Stimulated activated CD4-positive, alpha-beta T cell treated with anti-CD3 and anti-CD28 coated beads, Interleukin-15, amount 100 ng/mL, for 48 hours (primary cell): Measurements from ENCODE around the gene SUPT20H.
A peak's percentile ranks its signal among the peaks of the same experiment; 100 is the strongest.

ENCODE experiments used
- DNase-seq, 2 donors: peaks; one replicate each; pipeline ENCODE4 v3.0.0-alpha.2; 2020; ENCODE audit warnings: low read depth in 2 of 2

Gene SUPT20H

GRCh38 chr13:37001921-37002250 lies 57.6 kb downstream of the SUPT20H start:
- DNase-seq, result no peak

GRCh38 chr13:36999054-36999714 lies 60.3 kb downstream of the SUPT20H start, which contains the start of gene ALG5:
TSS of gene ALG5 (minus strand) at chr13:36999340. CDS start at chr13:36999300, 40 bp downstream.
- peak; percentile 80 to 83 for DNase-seq

GRCh38 chr13:36998624-36999041 lies 60.9 kb downstream of the SUPT20H start:
- DNase-seq, result no peak

- DNase-seq, result no peak
Measured at GRCh38 chr13:36997716-36998427, 61.6 kb downstream of the SUPT20H start.

DNA sequence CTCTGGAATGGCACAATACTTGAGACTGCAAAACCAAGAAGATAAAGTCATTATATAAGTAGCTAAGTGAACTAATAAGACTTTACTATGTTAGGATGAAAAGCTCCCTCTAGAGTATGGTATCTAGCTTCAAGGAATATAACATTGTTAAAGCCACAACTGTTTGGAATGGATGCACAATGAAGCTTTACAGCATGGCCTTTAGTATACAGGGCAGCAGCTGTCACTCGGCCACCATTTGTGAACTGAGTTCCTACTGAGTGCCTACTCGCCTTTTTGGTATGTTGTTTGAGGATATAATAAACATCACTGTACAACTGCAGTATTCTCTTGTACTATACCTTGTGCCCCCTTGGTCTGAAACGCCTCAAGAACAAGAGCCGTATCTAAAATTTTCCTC lies 67.1 kb downstream of the SUPT20H start:
- no peak for DNase-seq

DNA sequence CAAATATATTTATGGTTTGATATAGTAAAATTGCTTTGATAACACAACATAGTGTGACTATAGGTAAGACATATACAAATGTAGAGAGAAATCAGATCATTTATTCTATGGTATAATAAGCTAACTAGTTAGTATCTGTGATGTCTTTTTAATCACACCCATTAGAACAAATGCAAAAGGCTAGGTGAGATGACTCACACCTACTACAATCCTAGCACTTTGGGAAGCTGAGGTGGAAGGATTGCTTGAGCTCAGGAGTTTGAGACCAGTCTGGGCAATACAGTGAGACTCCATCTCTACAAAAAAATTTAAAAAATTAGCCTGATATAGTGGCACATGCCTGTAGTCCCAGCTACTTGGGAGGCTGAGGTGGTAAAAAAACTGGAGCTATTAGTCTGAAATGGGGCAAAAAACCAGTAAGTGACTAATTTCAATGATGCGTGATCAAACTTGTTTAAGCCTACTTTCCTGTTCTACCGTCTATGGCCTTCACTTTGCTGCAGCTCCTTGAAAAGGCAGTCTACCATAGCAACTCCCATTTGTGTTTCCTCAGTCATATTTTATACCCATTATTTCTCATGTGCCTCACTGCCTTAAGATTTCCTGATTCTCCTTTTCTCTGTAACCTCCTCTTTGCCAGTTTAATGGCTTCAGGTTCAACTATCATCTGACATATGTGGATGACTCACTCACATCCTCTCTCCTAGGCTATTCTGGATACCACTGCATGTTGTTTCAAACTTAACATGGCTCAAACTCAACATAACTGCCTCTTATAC lies 72.8 kb downstream of the SUPT20H start:
- DNase-seq, result no peak

GRCh38 chr13:36981156-36981743 lies 78.2 kb downstream of the SUPT20H start:
- no peak for DNase-seq

DNA sequence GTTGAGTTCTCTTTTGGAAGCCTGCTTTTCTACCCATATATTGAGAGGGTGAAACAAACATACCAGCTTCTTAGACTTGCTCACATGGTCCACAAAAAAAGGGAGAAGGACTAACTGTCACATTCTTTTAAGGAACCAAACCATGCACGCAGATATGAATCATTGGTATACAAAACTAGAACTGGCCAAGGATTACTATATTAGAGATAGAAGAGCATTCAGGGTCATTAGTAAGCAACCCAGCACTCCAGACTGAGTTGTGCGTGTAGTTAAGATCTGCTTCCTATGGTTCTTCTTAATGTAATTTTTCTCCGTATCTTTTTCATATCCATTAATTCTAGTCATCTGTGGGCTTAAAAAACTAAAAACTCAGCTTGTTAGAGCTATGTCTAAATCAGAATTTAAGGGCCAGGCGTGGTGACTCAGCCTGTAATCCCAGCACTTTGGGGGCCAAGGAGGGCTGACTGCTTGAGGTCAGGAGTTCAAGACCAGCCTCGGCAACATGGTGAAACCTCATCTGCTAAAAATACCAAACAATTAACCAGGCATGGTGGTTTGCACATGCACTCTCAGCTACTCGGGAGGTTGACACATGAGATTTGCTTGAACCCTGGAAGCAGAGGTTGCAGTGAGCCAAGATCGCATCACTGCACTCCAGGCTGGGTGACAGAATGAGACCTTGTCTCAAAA lies 80.0 kb downstream of the SUPT20H start:
- no peak for DNase-seq

DNA sequence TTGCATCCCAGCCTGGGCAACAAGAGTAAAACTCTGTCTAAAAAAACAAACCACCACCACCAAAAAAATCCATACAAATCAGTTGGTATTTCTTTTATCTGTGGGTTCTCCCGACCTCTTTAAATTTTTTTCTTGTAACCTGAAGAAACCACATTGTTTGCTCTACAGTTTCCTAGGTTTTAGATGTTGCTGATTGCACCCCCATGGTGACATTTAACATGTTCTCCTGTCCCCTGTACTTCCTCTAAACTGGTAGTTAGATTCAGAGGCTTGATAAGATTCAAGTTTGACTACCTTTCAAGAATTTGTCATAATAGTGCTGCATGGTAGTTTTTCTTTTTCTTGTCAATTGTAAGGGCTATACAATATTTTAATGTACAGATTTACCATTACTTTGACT lies 84.3 kb downstream of the SUPT20H start:
- DNase-seq, result no peak

DNA sequence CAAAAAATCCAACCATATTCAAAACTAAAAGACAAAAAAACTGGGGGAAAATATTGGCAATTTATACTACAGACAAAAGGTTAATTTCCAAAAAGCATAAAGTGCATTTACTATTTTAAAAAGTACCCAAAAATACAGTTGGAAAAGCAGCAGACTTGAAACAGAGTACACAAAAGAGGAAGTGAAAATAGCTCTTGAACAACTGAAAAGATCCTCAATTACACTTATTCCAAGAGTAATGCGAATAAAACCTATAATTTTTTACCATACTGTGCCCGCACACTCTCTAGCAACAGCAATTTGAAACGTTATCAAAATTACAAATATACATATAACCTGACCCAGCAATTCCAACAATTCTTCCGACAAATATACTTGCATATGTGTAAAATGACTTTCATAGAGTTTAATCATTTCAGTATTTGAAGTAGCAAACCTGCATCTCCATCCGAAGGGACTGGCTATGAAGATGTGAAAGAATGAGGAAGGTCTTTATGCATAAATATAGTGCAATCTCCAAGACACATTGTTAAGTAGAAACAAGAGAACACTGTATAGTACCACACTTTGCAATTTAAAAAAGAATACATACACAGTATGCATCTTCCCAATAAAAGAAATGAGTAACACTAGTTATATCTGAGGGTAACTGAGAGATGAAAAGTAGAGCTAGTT lies 85.7 kb downstream of the SUPT20H start:
- DNase-seq, result no peak

DNA sequence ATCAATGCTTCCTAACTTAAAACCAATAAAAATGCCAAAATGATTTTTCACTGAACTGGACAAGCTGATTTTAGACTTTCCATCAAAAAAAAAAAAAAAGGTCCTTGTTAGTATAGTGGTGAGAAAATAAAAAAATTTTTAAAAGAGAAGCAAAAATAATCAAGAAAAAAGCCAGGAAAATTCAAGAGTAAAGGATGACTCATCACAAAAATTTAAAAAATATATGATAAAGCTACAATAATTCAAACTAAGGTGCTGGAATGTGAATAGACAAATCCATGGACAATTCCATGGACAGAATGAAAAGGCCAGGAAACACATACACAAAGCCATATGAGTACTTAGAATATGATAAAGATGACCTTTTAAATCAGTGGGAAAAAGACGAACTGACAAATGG lies 86.5 kb downstream of the SUPT20H start:
- no peak for DNase-seq

GRCh38 chr13:36966404-36966803 lies 93.1 kb downstream of the SUPT20H start:
- DNase-seq, result no peak

GRCh38 chr13:36965767-36966166 lies 93.7 kb downstream of the SUPT20H start:
- no peak for DNase-seq

DNA sequence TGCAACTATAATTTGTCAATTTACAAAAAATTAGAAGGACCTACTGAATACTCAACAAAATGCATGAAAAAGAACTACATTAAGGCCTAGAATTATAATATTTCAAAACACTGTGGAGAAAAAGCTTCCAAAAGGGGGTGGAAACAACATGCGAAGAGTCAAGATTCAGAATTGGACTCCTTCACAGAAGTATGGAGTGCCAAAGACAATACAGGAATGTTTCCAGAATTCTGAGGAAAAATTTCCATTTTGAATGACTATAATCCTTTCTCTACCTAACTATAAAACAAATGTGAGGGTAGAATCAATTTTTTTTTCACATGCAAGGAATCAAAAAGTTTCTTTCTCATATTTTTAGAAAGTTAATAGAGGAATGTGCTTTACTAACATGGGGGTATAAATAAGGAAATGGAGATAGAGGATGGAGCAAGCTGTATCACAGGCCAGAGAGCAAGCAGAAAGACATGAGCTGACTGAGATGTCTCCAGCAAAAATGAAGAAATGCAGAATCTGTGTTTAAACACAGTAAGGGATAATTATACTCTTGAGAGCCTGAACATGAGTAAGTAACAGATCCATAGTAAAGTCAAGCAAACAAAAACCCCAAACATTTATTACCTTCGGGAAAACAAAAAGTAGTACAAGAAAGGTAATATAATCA lies 99.9 kb downstream of the SUPT20H start:
- no peak for DNase-seq
